Tongue (tissue), 2 donors: Measurements from ENCODE around the gene CEND1. TPM values are rescaled to one million over a fixed set of nuclear protein-coding genes. Genes with fewer than 3 reads are reported as not detected.
A peak's percentile ranks its signal among the peaks of the same experiment; 100 is the strongest.

Source experiments
- DNase-seq: peaks from one replicate; pipeline ENCODE4 v3.0.0-alpha.2; 2015
- total RNA-seq: library from RNA; depleted of rRNA; stranded (reverse); fragments of >200 nt; gene quantifications from one replicate; pipeline ENCODE4 v1.2.3, GENCODE V29; 2014

Gene CEND1
- total RNA-seq, 1 donor from 2014 or later, result not detected

- peak; percentile 96 for DNase-seq
These were observed 12.3 kb downstream of the CEND1 start, which contains the start of gene GATD1 for GRCh38 chr11:777288-778255. TSS of gene GATD1 (minus strand) at chr11:777487. CDS start at chr11:777462, 25 bp downstream.

DNA sequence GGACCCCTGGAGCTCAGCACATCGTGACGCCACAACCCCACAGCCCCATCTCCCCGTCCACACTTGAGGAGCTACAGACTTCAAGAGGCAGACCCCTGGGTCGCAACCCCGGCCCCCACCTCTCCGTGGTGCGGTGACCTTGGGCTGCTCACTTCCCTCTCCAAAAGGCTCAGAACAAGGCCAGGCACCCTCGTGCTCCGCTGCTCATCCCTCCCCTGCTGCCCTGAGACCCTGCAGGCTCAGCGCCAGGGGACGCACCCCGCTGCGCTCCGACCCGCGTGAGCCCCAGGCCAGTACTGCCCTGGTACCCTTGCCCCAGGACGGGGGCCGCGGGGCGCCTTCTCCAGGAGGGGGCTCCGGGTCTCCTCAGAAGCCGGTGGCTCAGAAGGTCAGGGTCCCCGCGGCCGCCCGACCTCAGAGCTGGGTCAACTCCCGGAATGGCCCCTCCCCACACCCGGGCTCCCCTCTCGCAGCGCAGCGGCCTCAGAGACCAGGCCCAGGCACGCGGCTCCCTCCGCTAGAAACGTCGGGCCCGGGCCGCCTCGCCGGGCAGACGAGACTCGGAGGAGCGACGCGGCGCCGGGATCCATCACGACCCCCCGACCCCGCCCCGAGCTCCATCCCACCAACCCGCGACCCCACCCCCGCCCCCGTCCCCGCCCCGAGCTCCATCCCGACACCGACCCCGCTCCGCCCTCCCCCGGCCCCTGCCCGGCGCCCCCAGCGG lies 13.2 kb downstream of the CEND1 start:
- DNase-seq, result no peak

DNA sequence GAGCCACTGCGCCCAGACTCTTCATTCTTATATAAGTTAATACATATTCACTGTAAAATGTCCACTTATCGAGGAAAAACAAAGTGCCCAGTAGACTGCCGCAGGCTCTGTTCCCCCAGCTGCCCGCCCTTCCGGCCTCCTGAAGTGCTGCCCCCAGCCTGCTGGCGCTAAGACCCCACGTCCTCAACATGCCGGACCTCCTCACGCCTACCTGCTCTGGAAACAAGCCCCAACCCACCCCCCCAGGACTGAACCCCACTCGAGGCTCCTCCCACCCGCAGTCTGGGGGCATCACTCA lies 13.7 kb downstream of the CEND1 start:
- DNase-seq, result no peak

GRCh38 chr11:774873-775592 lies 14.9 kb downstream of the CEND1 start:
- DNase-seq, result no peak

DNA sequence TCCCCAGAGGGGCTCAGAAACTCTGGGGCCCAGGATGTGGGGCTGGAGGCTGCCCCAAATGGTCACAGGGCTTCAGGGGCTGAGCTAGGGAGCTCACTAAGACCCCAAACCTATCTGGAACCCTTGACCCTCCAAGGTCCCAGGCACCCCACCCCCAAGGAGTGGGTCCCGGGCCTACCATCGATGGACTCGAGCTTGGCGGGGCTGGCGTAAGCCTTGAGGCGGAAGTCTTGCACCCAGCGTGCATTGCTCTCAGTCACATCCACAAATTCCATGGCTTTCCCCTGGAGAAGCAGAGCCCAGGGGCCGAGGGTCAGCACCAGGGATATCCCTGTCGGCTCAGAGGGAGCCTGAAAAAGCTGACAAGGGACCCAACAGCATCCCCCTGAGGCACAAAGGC lies 16.1 kb downstream of the CEND1 start:
- DNase-seq, result no peak

GRCh38 chr11:773425-773824 lies 16.5 kb downstream of the CEND1 start:
- DNase-seq, result no peak

DNA sequence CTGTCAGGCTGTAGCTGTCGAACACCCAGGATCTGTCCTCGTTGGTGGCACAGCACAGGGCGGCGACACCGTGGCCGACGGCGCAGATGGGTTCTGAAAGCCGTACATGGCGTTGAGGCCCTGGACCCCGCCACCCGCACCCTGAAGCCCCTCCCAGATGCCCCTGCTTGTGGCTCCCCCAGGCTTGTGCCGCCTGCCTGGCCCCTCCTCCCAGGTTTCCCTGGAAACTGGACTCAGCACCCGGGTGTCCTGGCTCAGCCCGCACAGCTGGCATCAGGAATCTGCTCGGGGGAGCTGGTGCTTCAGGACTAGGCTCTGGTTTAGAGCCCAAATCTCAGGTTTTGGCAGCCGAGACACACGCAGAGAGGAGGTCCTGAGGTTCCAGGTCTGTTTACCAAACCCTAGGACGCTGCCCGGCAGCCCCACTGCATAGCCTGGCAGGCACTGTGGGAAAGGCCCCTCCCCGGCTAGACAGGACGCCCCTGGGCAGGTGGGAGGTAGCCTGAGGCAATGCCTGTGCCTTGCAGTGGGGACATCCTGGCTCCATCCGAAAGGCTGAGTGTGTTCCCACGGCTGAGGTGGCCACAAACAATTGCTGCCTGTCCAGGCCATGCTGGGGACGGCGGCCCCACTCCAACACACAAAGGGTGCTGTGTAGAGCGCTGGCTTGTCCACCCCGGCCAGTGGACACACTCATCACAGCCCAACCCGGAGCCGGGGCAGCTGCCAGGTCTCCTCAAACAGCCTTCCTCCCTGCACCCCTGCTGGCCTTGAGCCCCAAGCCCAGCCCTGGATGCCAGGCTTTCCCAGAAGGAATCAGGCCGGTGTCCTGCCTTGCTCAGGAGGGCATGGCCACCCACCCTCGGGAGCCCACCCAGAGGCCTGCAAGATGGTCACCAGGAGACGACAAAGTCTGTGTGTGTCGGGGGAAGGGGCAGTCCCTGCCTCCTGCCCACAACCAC lies 17.2 kb downstream of the CEND1 start:
- no peak for DNase-seq

- DNase-seq, result no peak
These were observed 18.2 kb downstream of the CEND1 start for GRCh38 chr11:771617-772204.

DNA sequence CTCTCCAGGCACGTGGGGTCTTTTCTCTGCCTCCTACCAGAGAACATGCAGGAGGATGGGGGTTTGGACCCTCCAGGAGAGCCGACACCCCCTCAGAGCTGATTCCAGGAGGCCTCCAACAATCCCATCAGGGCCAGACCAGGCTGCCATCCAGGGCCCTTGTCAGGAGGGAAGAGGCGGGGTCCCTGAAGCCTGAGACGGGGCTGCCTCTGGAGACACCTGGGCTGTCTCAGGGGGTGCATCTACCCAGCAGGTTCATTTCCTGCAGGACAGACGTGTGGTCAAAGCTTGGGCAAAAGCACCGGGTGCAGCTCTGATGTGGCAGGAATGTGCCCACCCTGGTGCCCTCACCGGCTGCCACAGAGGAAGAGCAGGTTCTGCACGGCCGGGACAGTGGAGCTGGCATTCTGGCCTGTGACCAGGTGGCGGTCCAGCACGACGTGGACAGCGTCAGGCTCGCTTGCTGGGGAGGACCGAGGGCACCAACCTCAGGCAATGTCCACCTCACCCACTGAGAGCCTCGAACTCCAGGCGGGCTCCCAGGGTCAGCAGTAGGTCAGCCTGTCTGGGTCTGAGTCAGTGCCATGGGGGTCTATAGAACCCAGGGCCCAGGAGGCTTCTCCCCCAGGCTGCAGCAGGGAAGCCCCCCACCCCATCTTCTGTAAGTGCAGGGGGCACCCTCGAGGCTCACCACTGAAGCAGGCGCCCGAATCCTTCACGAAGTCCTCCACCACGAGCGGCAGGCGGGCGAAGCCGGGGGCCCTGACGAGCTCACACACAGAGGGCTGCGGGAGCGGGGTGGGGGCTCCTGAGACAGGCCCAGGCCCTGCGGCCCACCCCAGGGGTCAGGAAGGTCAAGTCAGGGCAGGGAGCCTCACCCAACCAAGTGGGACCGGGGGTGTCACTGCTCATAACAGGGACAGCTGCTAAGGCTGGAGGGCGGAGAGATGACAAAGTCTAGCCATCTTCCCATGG lies 19.0 kb downstream of the CEND1 start:
- no peak for DNase-seq

GRCh38 chr11:769887-770641 lies 19.8 kb downstream of the CEND1 start:
- DNase-seq, result no peak

GRCh38 chr11:767238-767637 lies 22.7 kb downstream of the CEND1 start:
- DNase-seq, result no peak

GRCh38 chr11:766936-767210 lies 23.0 kb downstream of the CEND1 start:
- no peak for DNase-seq

DNA sequence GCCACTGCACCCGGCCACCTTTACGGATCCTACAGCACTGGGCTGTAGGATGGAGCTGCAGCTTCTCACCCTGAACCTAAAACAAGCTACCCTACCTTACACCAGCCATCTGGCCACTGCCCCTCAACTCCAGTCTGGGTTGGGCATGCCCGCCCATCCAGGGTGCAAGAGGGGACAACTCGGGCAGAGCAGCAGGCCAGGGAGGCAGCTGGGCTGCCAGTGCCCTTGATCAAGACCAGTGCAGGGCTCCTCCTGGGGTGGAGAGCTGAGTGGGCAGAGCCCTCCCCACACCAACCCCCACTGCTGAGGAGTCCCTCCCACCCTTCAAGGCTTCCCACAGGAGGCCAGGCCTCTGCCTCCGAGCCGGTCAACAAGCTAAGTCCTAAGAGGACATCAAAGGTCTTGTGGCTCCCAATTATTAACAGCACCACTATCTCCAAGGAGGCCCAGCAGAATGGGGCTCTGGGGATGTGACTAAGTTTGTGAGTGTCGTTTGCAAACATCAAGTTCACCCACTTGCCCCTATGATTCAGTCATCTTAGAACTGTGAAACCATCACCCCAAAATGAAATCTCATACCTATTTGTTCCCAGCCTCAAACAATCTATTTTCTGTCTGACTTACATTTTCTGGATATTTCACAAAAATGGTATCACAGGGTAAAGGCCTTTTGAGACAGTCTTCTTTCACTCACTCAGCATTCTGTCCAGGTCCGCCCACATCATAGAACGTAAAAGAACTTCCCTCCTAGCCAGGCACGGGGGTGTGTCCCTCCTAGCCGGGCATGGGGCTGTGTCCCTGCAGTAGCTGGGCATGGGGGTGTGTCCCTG lies 23.6 kb downstream of the CEND1 start:
- no peak for DNase-seq

DNA sequence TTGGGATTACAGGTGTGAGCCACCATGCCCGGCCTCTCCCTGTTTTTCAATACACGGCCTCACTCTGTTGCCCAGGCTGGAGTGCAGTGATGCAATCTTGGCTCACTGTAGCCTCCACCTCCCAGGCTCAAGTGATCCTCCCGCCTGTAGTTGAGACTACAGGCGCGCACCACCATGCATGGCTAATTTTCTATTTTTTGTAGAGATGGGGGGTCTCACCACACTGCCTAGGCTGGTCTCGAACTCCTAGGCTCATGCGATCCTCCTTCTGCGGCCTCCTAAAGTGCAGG lies 24.1 kb downstream of the CEND1 start:
- DNase-seq, result no peak

- peak; percentile 61 for DNase-seq
These were observed 24.7 kb downstream of the CEND1 start for GRCh38 chr11:765025-765801.

DNA sequence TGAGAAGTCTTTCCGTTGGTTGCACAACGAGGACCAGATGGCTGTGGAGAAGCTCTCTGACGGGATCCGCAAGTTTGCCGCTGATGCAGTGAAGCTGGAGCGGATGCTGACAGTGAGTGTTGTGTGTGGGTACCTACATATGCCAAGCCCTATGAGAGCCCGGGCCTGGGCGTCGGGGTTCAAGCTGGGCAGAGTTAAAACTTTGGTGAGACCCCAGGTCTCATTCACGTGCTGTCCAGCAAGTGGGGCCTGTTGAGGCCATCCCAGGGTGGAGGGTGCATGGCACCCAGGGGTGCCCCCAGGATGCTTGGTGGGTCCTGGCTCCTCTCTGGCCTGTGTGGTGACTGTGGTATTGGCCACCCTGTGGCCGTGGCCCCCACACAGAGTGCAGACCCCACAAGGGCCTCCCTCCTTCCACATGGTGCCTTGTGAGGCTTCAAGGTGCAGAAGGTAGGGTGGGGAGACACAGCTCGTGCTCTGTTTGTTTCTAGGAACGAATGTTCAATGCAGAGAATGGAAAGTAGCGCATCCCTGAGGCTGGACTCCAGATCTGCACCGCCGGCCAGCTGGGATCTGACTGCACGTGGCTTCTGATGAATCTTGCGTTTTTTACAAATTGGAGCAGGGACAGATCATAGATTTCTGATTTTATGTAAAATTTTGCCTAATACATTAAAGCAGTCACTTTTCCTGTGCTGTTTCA lies 25.4 kb downstream of the CEND1 start:
- DNase-seq, result no peak
